ENCODE data around the gene SOWAHA. TPM values are rescaled to one million over a fixed set of nuclear protein-coding genes. Genes with fewer than 3 reads are reported as not detected.

The SOWAHA gene
- total and polyA plus RNA-seq, 2 of the 8 experiments (the other 6 are each of a cell fraction or from before 2014, with no cell fraction given) = 0.09 to 0.11 TPM

- TF ChIP-seq KDM4A (IDR thresholded peaks at IDR 0.05; ENCODE audit: low read depth, low read length, severe bottlenecking) = no peak
- no peak for TF ChIP-seq CTBP2 (IDR thresholded peaks at IDR 0.05; ENCODE audit: borderline replicate concordance, insufficient read depth, insufficient read length, low read length)
- TF ChIP-seq TEAD4 (IDR thresholded peaks at IDR 0.05; ENCODE audit: low read depth, low read length) = no peak
- no peak for TF ChIP-seq RNF2 (IDR thresholded peaks at IDR 0.05; ENCODE audit: borderline replicate concordance, low read depth, low read length, missing control alignments, poor library complexity, severe bottlenecking)
Observed at GRCh38 chr5:132816554-132816953, 3.5 kb downstream of the SOWAHA start (continued).
